DMS53 (cell line): ENCODE results near the gene TDRD9.
A peak's percentile ranks its signal among the peaks of the same experiment; 100 is the strongest.
"Not testable (repeated sequence)": the region's sequence is repeated elsewhere in the genome, so short reads cannot be mapped to it uniquely, and the experiment has no call there.

Experiments used
- DNase-seq: peaks from one replicate; lab custom pipeline; 2025; lab: John Stamatoyannopoulos, UW

TDRD9 gene, protein sequence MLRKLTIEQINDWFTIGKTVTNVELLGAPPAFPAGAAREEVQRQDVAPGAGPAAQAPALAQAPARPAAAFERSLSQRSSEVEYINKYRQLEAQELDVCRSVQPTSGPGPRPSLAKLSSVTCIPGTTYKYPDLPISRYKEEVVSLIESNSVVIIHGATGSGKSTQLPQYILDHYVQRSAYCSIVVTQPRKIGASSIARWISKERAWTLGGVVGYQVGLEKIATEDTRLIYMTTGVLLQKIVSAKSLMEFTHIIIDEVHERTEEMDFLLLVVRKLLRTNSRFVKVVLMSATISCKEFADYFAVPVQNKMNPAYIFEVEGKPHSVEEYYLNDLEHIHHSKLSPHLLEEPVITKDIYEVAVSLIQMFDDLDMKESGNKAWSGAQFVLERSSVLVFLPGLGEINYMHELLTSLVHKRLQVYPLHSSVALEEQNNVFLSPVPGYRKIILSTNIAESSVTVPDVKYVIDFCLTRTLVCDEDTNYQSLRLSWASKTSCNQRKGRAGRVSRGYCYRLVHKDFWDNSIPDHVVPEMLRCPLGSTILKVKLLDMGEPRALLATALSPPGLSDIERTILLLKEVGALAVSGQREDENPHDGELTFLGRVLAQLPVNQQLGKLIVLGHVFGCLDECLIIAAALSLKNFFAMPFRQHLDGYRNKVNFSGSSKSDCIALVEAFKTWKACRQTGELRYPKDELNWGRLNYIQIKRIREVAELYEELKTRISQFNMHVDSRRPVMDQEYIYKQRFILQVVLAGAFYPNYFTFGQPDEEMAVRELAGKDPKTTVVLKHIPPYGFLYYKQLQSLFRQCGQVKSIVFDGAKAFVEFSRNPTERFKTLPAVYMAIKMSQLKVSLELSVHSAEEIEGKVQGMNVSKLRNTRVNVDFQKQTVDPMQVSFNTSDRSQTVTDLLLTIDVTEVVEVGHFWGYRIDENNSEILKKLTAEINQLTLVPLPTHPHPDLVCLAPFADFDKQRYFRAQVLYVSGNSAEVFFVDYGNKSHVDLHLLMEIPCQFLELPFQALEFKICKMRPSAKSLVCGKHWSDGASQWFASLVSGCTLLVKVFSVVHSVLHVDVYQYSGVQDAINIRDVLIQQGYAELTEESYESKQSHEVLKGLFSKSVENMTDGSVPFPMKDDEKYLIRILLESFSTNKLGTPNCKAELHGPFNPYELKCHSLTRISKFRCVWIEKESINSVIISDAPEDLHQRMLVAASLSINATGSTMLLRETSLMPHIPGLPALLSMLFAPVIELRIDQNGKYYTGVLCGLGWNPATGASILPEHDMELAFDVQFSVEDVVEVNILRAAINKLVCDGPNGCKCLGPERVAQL (N-terminal part only)

DNA sequence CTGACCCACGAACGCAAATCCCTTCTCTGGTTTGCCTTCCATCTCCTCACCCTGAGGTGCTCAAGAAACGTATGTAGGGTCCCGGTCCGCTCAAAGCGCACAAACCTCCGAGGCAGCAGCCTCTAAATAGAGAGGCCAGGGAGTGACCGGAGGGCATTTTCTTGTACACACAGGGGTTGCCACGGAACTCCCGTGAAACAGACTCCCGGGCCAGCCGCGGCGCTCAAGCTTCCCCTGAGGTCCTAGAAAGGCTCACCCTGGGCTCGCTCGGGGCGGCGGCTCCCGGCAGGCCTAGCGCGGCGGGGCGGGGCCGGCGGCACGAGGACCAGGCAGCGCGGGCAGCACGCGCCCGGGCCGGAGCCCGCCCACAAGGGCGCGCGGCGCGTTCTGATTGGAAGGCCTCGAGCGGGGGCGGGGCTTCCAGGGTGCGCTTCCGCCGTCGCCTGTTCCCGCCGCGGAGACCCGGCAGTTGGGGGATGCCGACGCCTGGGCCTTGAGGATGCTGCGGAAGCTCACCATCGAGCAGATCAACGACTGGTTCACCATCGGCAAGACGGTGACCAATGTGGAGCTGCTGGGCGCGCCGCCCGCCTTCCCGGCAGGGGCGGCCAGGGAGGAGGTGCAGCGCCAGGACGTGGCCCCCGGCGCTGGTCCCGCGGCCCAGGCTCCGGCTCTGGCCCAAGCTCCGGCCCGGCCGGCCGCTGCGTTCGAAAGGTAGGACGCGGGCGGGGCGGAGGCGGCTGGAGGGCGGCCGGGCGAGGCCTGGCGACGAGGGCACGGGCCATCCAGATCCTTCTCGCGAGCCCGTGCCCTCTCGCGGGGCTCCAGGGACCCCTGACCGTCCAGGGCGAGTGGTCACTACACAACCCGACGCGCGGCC is at the start of gene TDRD9:
Gene TDRD9 (plus strand): TSS at position 446 of the 880 bp plus-strand sequence. CDS start 54 bp downstream, at position 500.
- no peak for DNase-seq

DNA sequence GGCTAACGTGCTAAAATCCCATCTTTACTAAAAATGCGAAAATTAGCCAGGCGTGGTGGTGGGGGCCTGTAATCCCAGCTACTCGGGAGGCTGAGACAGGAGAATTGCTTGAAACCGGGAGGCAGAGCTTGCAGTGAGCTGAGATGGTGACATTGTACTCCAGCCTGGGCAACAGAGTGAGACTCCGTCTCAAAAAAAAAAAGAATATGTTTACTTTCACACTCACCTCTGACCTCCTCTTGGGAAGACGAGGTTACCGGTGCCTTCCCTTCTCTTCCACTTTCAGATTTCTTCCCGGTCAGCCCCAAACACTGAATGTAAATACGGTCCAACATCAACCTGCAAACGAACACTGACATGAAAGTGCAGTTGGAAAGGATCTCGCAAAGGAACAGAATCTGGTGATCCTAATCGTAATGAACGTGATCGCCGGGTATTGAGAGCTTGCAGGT is 49.1 kb upstream of the TDRD9 start:
- DNase-seq, result no peak

DNA sequence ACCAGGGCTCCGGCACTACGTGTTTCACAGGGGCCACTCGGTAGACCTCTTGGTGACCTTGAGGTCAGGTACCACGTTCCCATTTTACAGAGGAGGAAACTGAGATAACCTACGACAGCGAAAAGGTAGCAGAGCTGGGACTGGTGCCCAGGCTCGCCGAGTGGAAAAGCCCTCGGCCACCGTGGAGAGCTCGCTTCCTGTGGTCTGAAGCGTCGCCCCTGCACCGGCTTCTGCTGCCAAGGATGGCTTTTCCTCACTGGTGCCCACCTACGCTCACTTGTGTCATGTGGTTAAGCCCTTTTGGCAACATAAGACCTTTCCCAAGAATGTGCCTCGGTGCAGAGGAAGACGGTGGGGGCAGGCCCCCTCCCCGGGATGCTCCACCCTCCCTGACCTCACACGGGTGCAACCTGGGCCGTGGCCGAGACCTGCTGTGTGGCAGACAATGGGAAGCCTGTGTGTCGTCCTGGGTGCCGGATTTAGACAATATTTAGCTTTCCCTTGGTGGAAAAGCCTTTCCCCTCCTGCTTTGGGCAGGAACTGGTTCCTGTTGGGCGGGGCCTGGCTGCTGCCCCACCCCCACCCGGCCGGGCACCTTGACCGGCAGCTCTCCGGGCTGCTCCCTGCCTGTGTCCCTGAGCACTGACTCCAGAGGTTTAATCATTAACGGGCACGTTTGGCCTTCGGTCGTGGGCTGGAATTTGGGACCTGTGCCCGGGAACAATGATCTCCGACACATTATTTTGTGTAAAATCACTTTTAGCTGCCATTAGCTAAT is 48.5 kb upstream of the TDRD9 start:
- peak; percentile 92 for DNase-seq

DNA sequence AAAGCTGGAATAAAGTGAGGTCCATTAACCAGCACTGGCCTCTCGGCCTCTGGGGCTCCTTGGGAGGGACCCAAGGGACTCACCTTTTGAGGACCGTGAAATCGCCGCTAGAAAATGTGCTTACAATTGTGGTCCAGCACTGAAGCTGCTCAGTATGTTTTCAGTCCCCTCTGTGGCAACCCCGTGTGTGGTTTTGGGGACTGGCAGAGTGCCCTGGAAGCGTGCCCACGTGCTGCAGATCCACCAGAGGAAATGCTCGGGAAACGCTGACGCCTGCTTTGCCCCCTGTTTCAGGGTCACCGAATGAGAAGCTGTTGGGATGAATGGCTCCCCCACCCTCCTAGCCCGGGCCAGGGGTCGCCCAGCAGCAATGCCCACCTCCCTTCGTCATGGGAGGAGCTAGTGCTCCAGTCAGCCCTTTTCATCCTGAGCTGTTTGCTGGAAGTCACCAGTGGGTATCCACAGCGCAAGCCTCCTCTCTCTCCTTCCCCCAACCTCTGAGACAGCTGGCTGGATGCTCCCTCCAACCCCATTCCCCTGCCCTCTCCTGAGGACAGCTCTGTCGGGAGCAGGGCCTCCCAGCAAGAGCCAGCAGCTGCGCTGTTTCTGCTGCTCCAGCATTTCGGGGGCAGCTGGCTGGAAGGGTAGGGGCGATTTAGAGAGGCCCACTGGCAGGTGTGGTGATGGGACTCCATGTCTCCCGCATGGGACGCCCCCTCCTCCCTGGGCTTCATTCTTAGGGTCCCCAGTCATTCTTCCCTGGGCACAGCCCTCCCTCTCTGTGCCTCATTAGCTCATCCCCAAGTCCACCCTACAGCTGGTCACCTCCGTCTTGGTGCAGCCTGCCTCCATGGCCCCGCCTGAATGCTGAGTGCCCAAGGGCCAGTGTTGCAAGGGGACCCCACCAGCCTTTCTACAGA is 47.6 kb upstream of the TDRD9 start:
- peak; percentile 73 for DNase-seq

DNA sequence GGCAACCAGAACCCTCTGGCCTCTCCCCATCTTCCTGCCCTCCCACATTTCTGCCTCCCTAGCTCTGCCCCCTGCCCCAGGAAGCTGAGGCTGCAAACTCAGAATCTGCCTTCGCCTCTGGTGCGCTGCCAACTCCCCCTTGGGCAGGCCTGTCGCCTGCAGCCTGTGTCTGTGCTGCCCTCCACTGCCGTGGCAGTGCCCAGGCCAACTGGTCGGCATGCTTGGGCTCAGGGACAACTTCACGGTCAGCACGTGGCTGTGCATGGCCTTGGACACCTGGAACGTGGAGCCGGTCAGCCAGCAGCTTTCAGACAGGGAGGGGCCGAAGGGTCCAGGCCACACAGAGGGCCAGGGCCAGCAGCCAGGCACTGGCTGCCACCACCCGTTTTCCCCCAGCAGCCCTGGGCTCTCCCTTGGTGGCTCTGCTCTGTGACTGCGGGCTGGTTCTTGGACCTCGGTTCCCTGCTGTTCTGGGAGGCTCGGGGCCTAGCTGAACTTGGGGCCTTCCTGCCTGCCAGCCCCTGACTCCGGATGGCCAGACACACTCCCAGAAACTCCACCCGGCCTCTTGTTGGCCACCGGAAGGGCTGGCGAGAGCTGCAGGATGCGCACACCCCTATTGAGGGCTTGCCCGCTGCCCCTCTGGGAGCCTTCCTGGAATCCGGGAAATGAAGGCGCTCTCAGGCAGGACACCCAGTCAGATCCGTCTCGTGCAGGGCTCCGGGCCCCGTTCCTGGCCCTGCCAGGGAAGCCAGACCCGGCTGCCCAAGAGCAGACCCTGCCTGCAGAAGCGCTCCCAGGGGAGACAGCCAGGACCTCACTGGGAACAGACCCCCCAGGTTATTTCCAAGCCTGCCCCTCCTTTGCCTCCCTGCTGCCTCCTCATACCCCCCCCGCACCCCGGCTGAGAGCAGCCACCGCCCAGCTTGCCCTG is 46.7 kb upstream of the TDRD9 start:
- no peak for DNase-seq

DNA sequence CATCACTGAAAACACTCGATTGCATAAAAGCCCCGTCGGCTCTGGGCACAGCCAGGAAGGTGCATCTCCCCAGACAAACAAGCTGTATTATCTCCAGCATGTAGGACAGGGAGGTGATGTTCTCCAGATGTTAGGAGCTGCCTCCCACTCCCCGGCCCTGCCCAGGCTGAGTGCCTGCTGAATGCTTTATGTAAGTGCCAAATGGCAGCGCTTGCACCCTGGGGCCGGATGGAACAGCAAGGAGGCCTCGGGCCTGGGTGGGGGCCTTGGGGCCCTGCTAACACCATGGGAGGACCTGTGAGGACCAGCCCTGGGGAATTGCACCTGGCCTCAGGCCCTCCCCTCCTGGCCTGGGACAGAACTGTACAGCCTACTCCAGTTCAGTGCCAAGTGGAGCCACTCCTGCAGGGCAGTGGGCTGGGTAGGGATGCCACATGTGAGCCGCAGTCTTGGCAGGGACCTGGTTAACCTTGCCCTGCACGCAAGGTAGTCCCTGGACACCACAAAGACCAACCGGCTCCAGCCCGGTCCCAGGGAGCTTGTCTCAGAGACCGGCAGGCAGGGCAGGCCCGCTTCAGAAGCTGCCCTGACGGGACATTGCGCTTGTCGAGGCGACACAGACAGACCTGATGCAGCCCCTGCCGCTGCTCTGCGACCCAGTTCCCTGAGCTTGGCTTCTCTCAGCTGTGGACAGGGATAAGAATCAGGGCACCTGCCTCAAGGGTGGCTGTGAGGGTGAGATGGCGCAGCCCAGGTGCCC is 45.6 kb upstream of the TDRD9 start:
- no peak for DNase-seq

DNA sequence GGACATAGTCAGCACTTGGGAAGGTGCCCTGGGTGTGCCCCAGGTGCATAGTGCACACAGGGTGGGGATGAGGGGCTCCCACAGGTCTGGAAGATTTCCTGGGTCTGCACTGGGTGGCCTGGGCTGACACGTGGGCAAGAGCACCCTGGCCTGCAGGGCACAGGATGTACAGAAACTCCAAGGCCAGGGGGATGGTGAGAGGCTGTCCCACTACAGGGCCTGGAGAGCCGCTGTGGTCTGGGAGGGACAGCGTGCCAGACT is 45.1 kb upstream of the TDRD9 start:
- DNase-seq, result no peak

DNA sequence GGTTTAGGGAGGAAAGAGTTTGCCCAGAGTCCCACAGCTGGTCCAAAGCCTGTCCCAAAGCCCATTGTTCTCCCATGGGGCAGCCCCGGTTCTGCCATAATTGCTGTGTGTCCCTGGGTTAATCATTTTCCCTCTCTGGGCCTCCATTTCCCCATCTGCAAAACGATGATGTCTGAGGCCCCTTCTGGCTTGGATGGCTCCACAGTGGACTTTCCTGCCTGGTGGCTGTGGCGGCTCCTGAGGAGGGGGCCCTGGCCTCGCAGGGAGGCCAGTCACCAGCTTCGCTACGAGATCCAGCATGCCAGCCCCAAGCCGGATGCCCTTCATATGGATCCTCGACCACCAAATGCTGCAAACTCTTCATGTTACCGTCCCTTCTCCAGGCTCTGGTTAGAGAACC is 43.4 kb upstream of the TDRD9 start:
- no peak for DNase-seq

DNA sequence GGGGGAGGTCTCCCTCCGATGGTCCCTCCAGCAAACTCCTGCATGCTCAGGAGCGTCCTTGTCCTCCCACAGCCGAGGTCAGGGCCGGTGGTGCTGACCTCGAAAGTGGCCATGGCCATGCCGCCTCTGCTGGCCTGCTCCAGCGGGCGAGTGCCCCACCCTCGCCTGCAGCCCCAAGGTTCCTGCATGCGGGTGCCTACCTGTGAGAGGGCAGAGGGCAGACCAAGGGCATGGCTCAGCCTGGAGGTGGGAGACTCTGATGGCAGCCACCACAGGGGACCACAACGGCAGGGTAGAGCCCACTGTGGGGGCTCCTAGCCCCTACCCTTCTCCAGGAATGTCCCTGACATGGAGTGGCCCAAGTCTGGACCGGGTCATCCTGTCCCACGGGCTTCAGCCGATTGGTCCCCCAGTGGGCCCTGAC is 42.7 kb upstream of the TDRD9 start:
- DNase-seq, result no peak

DNA sequence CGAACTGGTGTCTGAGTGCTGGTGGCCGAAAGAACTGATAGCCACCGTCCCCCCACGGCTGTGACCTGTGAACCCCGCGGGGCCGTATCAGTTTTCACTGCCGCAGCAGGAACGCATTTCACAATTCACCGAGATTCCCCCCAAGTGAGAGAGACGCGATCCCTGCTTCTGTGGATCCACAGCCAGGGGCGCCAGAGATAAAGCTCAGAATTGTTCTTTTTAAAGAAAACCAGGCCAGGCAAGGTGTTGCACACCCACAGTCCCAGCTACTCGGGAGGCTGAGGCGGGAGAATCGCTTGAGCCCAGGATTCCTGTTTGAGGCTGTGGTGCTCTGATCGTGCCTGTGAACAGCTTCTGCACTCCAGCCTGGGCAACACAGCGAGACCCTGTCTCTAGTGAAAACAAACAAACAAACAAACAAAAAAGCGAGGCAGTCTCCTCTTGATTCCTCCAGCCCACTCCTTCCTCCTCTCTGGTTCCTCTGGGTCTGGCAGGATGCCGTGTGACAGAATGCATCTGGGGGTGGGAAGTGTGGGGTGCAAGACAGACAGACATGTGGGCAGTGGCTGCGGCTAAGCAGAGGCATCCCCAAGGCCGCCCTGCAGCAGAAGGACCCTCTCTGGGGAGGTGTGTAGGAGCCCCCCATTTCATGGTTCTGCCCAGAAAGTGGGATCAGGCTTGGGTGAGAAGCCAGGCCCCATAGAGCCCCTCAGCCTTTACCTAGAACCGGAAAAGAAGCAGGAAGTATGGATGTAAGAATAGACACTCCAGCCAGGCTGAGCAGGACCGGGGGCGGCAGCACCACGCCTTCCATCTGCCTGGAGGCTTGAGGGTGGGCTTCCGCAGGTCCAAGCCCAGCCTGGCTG is 41.7 kb upstream of the TDRD9 start:
- DNase-seq, result no peak

DNA sequence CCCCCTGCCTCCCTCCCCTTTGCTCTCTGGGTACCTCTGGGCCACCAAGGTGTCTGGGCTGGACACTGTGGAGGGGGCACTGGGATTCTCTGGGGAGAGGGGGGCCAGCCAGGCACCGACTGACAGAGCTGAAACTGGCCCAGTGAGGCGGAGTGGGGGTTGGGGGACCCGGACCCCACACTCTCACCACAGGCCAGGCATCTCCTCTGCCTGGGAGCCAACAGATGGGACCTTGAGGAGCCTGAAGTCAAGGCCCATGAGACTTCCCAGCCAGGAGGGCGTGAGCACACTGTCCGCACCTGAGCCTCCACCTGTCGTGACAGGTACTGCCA is 41.1 kb upstream of the TDRD9 start:
- DNase-seq, result no peak

DNA sequence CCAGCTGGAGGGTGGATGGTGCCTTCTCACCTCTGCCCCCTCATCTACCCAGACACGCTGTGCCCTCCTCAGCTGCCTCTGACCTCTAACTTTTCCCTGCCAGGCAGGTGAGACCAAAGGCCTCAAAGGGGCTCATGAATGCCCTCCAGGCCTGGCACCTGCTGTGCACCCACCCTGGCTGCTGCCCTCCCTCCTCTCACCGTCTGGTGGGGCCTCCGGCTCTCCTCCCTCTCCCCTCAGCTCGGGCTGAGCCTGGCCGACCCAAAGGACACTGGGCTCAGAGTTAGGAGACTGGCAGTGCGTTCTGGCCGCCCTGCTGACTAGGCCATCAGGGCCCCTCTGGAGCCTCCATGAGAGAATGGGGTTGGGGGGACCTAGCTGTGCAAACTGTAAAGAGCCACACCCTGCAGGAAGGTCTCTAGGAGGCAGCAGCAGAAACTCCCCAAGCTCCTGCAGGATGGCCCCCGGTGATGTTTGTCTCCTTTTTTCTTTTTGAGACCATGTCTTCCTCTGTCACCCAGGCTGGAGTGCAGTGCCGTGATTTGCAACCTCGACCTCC is 40.6 kb upstream of the TDRD9 start:
- no peak for DNase-seq

DNA sequence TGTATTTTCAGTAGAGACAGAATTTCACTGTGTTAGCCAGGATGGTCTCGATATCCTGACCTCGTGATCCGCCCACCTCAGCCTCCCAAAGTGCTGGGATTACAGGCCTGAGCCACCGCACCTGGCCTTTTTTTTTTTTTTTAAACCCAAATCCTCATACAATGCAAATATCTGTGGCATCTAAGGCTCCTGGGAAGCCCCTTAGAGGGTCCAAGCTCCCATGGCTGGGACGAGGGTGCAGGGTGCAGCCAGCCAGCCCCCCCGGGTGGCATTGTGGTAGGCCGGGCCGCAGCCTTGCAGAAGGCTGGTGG is 39.3 kb upstream of the TDRD9 start:
- DNase-seq, result not testable (repeated sequence)

DNA sequence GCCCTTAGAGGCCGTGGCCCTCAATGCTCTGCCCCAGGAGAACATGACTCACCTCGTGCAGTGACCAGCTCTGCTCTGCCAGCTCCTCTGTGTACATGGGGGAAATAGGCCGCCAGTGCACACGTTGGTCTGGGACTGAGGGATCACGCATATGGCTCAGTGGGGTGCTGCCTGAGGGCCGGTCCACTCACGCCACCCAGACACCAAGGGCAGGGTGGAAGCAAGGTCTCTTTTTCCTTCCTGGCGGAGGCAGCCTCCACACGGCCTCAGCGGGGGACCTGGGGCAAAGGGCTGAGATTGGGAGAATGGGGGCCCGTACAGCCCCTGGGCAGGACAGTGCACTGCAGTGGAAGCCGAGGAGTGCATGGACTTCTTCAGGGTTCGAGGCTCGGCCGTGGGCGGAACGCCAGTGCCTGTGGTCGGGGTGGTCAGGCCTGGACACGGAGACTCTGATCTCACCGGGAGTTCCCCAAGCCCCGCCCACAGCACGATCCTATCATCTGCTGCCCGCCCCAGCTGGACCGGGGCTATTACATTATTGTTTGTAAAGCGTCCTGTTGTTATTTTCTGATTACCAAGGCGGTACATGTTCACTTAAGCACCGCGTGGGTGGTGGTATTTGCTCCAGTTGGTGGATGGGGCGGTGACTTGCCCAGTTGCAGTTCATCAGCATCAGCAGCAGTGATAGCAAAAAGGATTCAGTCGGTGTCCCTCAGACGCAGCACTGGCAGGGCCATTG is 38.8 kb upstream of the TDRD9 start:
- peak; percentile 77 for DNase-seq

DNA sequence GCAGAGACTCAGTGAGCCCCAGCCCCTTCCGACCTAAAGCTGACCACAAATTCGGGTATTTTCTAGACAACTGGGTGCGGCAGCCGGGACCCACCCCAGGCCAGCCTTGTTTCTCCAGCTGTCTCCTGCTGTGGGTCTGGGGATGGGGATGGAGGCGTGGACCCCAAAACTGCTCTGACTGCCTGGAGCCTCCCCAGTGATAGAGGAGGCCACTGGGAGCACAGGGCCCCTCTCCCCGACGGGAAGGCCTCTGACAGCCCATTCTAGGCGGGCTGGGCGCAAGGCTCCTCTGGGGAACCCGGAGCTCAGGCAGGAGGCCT is 38.2 kb upstream of the TDRD9 start:
- DNase-seq, result no peak
